Amniotic stem cell (primary cell): ENCODE data around the gene STAT2.
"Not testable (repeated sequence)": the region's sequence is repeated elsewhere in the genome, so short reads cannot be mapped to it uniquely, and the experiment has no call there.

Experiments
- DNase-seq: peaks from one replicate; lab custom pipeline; 2025; lab: John Stamatoyannopoulos, UW

Gene STAT2

GRCh38 chr12:56362130-56363059, 2.5 kb upstream of the STAT2 start, which contains the start of gene APOF:
Gene APOF (minus strand): TSS chr12:56362857. CDS start chr12:56362745, 112 bp downstream.
- no peak for DNase-seq

GRCh38 chr12:56361487-56362129, 1.7 kb upstream of the STAT2 start:
- no peak for DNase-seq

- DNase-seq, result peak; percentile 43
Measured at GRCh38 chr12:56358836-56359532, 923 bp downstream of the STAT2 start.

GRCh38 chr12:56351325-56351724, 8.6 kb downstream of the STAT2 start:
- DNase-seq, result no peak

- DNase-seq, result no peak
Measured at GRCh38 chr12:56350662-56351061, 9.2 kb downstream of the STAT2 start.

- no peak for DNase-seq
Measured at GRCh38 chr12:56348776-56349175, 11.1 kb downstream of the STAT2 start.

GRCh38 chr12:56347255-56347654, 12.7 kb downstream of the STAT2 start:
- DNase-seq, result not testable (repeated sequence)

GRCh38 chr12:56346675-56347074, 13.2 kb downstream of the STAT2 start:
- no peak for DNase-seq

GRCh38 chr12:56342290-56342689, 17.6 kb downstream of the STAT2 start:
- DNase-seq, result not testable (repeated sequence)

- DNase-seq, result no peak
Measured at GRCh38 chr12:56341616-56342015, 18.3 kb downstream of the STAT2 start.

- DNase-seq, result no peak
Measured at GRCh38 chr12:56339158-56339422, 20.8 kb downstream of the STAT2 start.

- DNase-seq, result no peak
Measured at GRCh38 chr12:56338308-56339157, 21.4 kb downstream of the STAT2 start, which contains the start of gene IL23A. Gene IL23A (plus strand): TSS chr12:56338884. CDS start chr12:56339045, 161 bp downstream.

- no peak for DNase-seq
Measured at GRCh38 chr12:56337753-56338251, 22.1 kb downstream of the STAT2 start.

GRCh38 chr12:56336361-56337167, 23.3 kb downstream of the STAT2 start:
- no peak for DNase-seq

- DNase-seq, result not testable (repeated sequence)
Measured at GRCh38 chr12:56335527-56335926, 24.4 kb downstream of the STAT2 start.

- DNase-seq, result no peak
Measured at GRCh38 chr12:56334490-56334793, 25.5 kb downstream of the STAT2 start.

- peak; percentile 90 for DNase-seq
Measured at GRCh38 chr12:56333679-56334489, 26.0 kb downstream of the STAT2 start, which contains the start of gene PAN2. Gene PAN2 (minus strand): TSS chr12:56334000. CDS start chr12:56333094, 906 bp downstream.

- DNase-seq, result no peak
Measured at GRCh38 chr12:56333197-56333678, 26.7 kb downstream of the STAT2 start.

- DNase-seq, result no peak
Measured at GRCh38 chr12:56332512-56333196, 27.3 kb downstream of the STAT2 start.
